SK-N-SH (cell line): ENCODE measurements around the gene MIOX. TPM values are rescaled to one million over a fixed set of nuclear protein-coding genes. Genes with fewer than 3 reads are reported as not detected.

Experiments
- CTCF ChIA-PET: fragments of 300-600, 350-600 bp; formaldehyde crosslinking; extraction: SDS; loops from one replicate; lab custom pipeline; 2021; lab: Yijun Ruan, JAX
- POLR2A ChIA-PET: fragments of 350-600 bp; sonication (Branson Sonifier 250); formaldehyde crosslinking; extraction: SDS; loops from one replicate; lab custom pipeline; 2020; ENCODE audit warnings: antibody characterized with exemption, inconsistent platforms; lab: Yijun Ruan, JAX
- DNase-seq: peaks from one replicate; pipeline ENCODE4 v3.0.0; 2012
- H2AFZ ChIP-seq: fragments of 200-600 bp; sonication (generic); 2 replicates; pipeline ENCODE4 v1.8.1; 2016; ENCODE audit warnings: antibody characterized with exemption, mild to moderate bottlenecking, low read depth
- H3F3A ChIP-seq: fragments of 200-600 bp; sonication (generic); replicated peaks from 2 replicates; pipeline ENCODE3; 2016; ENCODE audit warnings: antibody characterized with exemption, mild to moderate bottlenecking; ENCODE audit not compliant: insufficient read depth
- H3K27ac ChIP-seq, 2 experiments: fragments of 200-500 bp in 1 of 2; fragments of 200-600 bp in 1 of 2; sonication (Bioruptor generic) in 1 of 2; sonication (generic), shearing (Covaris generic) in 1 of 2; 2 replicates each; pipeline versions ENCODE4 v1.5.1 to v1.6.1; 2014 to 2016; ENCODE audit warnings: low read depth in 2 of 2, inconsistent platforms in 1 of 2, low read length in 1 of 2, mild to moderate bottlenecking in 1 of 2, mixed read lengths in 1 of 2
- H3K27me3 ChIP-seq: fragments of 200-600 bp; sonication (generic), shearing (Covaris generic); 2 replicates; pipeline ENCODE4 v1.6.1; 2016; ENCODE audit warnings: mixed run types; ENCODE audit not compliant: insufficient read depth
- H3K36me3 ChIP-seq, 2 experiments: fragments of 200-500 bp in 1 of 2; fragments of 200-600 bp in 1 of 2; sonication (Bioruptor generic) in 1 of 2; sonication (generic) in 1 of 2; replicated peaks in 1 of 2; 2 replicates each; pipeline versions ENCODE3 to v1.5.1; 2014 to 2016; ENCODE audit warnings: low read length in 1 of 2, mild to moderate bottlenecking in 1 of 2; ENCODE audit not compliant: insufficient read depth in 2 of 2, control insufficient read depth in 1 of 2
- H3K4me1 ChIP-seq, 2 experiments: fragments of 200-500 bp in 1 of 2; fragments of 200-600 bp in 1 of 2; sonication (Bioruptor generic) in 1 of 2; sonication (generic), shearing (Covaris generic) in 1 of 2; 2 replicates each; pipeline versions ENCODE4 v1.5.1 to v1.6.1; 2014 to 2016; ENCODE audit warnings: low read depth in 1 of 2, low read length in 1 of 2, mixed run types in 1 of 2; ENCODE audit not compliant: insufficient read depth in 2 of 2, control insufficient read depth in 1 of 2
- H3K4me2 ChIP-seq: fragments of 200-600 bp; sonication (generic), shearing (Covaris generic); 2 replicates; pipeline ENCODE4 v1.6.1; 2017; ENCODE audit warnings: mixed run types
- H3K4me3 ChIP-seq, 2 experiments: fragments of 200-500 bp in 1 of 2; fragments of 200-600 bp in 1 of 2; sonication (Bioruptor generic) in 1 of 2; sonication (generic), shearing (Covaris generic) in 1 of 2; 2 replicates each; pipeline versions ENCODE4 v1.5.1 to v1.8.1; 2014 to 2016; ENCODE audit warnings: low read depth in 2 of 2, inconsistent platforms in 1 of 2, low read length in 1 of 2, mild to moderate bottlenecking in 1 of 2, mixed read lengths in 1 of 2, moderate library complexity in 1 of 2
- H3K79me2 ChIP-seq: fragments of 200-600 bp; sonication (generic); 2 replicates; pipeline ENCODE4 v1.8.1; 2017; ENCODE audit warnings: mild to moderate bottlenecking; ENCODE audit not compliant: insufficient read depth
- H3K9ac ChIP-seq: fragments of 200-600 bp; sonication (generic); 2 replicates; pipeline ENCODE4 v1.6.1; 2017; ENCODE audit warnings: mixed run types
- H3K9me2 ChIP-seq: fragments of 200-600 bp; sonication (generic); 2 replicates; pipeline ENCODE4 v1.6.1; 2017; ENCODE audit warnings: mixed run types
- H3K9me3 ChIP-seq: fragments of 200-600 bp; sonication (generic); 2 replicates; pipeline ENCODE4 v1.6.1; 2017; ENCODE audit warnings: mixed run types, mild to moderate bottlenecking, moderate library complexity
- H4K20me1 ChIP-seq: fragments of 200-600 bp; sonication (generic); 2 replicates; pipeline ENCODE4 v1.6.1; 2017; ENCODE audit warnings: mild to moderate bottlenecking, mixed run types; ENCODE audit not compliant: insufficient read depth
- CHD2 ChIP-seq: fragments of 150-350 bp; IDR thresholded peaks from 2 replicates; pipeline ENCODE4 v1.6.1; 2018; ENCODE audit warnings: low read length; ENCODE audit not compliant: partially characterized antibody
- FOXJ3 ChIP-seq: sonication (generic); formaldehyde crosslinking; IDR thresholded peaks from 2 replicates; pipeline ENCODE4 v1.5.1; 2020; ENCODE audit warnings: mild to moderate bottlenecking, missing genetic modification reagents
- GABPA ChIP-seq: IDR thresholded peaks from 2 replicates; pipeline ENCODE4 v1.4.0; 2012; ENCODE audit warnings: low read depth, mild to moderate bottlenecking
- NFIC ChIP-seq: IDR thresholded peaks from 2 replicates; pipeline ENCODE4 v1.4.0; 2012; ENCODE audit warnings: borderline replicate concordance
- POLR2AphosphoS5 ChIP-seq: IDR thresholded peaks from 2 replicates; pipeline ENCODE4 v1.6.1; 2012; ENCODE audit warnings: low read depth, low read length
- RAD21 ChIP-seq: IDR thresholded peaks from 2 replicates; pipeline ENCODE4 v1.6.1; 2012; ENCODE audit warnings: mild to moderate bottlenecking, low read length
- RFX5 ChIP-seq: IDR thresholded peaks from 2 replicates; pipeline ENCODE4 v1.6.1; 2012; ENCODE audit warnings: mild to moderate bottlenecking, improper control_type of control experiment, low read length
- SMC3 ChIP-seq: IDR thresholded peaks from 2 replicates; pipeline ENCODE4 v1.6.1; 2012; ENCODE audit warnings: low read depth, low read length, improper control_type of control experiment
- TEAD4 ChIP-seq: IDR thresholded peaks from 2 replicates; pipeline ENCODE4 v1.4.0; 2012; ENCODE audit warnings: mild to moderate bottlenecking, borderline replicate concordance; ENCODE audit not compliant: insufficient read depth
- YY1 ChIP-seq: IDR thresholded peaks from 2 replicates; pipeline ENCODE4 v1.4.0; 2012; ENCODE audit warnings: low read depth, mild to moderate bottlenecking
- WGBS: methylation state at CpG from one replicate; pipeline ENCODE4 v1.1.6; 2017; ENCODE audit warnings: low lambda C conversion rate; 5-methylcytosine and 5-hydroxymethylcytosine counted together
- polyA plus RNA-seq, 3 experiments: library from polyadenylated mRNA; depleted of rRNA; stranded (reverse); fragments of >200 nt; gene quantifications; 2 replicates each; pipeline ENCODE4 v1.2.3, GENCODE V29; 2012
- TF ChIP-seq, protein P1 (sequence below): IDR thresholded peaks from 2 replicates; pipeline ENCODE4 v1.4.0; 2012; ENCODE audit warnings: low read depth, borderline replicate concordance
- TF ChIP-seq, protein P2 (sequence below): fragments of 200-600 bp; sonication (generic); IDR thresholded peaks from 2 replicates; pipeline ENCODE4 v1.6.1; 2017; ENCODE audit warnings: antibody characterized with exemption, mild to moderate bottlenecking, moderate library complexity
- TF ChIP-seq, protein P3 (sequence below): IDR thresholded peaks from 2 replicates; pipeline ENCODE4 v1.4.0; 2012; ENCODE audit warnings: low read depth

The MIOX gene
- polyA plus RNA-seq, 1 of the 3 experiments (the other 2 are of a cell fraction) = 0.05 TPM

DNA sequence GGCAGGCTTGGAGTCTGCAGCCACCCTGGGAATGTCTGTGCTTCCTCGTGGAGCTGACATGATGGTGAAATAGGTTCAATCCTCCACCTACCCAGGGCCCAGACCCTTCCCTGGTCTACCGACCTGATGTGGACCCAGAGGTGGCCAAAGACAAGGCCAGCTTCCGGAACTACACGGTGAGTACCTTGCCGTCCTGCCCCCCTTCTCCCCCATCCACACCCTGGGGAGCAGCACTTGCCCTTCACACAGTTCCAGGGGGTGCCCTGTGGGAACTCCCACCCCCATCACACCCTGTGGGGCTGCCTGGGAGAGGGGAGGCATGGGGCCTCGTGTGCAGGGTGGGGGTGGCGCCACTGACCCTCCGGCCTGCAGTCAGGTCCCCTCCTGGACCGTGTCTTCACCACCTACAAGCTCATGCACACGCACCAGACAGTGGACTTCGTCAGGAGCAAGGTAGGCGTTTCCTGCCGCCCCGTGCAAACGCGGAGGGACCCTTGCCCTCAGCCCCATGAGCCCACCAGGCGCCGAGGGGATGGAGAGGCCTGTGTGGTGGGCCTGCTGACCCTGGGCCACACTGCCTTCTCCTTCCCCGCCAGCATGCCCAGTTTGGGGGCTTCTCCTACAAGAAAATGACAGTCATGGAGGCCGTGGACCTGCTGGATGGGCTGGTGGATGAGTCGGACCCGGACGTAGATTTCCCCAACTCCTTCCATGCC is 789 bp downstream of the MIOX start:
- H3K4me1 ChIP-seq = peaks cover 0 to 2% of the 10 kb centered on the region in 2 experiments; a peak in 1 of 4 replicates
- no peaks in the 10 kb centered on the region for H3K9me3 ChIP-seq
- H3F3A ChIP-seq = no peaks in the 10 kb centered on the region
- no peaks in the 10 kb centered on the region for H3K79me2 ChIP-seq
- no peaks in the 10 kb centered on the region for H3K9me2 ChIP-seq
- no peak overlapping the region for H2AFZ ChIP-seq
- H3K27me3 ChIP-seq = no peaks in the 10 kb centered on the region
- ChIA-PET CTCF (no interaction called here), POLR2A (no interaction called here)
- H3K36me3 ChIP-seq = no peaks in the 10 kb centered on the region
- no peak for DNase-seq
- no peaks in the 10 kb centered on the region for H4K20me1 ChIP-seq
- H3K4me2 ChIP-seq = no peak overlapping the region
- TF ChIP-seq CHD2 (no peak), POLR2AphosphoS5 (no peak), GABPA (no peak), FOXJ3 (CRISPR knock-in tag) (no peak), RAD21 (no peak), YY1 (no peak), TEAD4 (no peak), RFX5 (no peak), NFIC (no peak), SMC3 (no peak)
- TF ChIP-seq, protein P1, sequence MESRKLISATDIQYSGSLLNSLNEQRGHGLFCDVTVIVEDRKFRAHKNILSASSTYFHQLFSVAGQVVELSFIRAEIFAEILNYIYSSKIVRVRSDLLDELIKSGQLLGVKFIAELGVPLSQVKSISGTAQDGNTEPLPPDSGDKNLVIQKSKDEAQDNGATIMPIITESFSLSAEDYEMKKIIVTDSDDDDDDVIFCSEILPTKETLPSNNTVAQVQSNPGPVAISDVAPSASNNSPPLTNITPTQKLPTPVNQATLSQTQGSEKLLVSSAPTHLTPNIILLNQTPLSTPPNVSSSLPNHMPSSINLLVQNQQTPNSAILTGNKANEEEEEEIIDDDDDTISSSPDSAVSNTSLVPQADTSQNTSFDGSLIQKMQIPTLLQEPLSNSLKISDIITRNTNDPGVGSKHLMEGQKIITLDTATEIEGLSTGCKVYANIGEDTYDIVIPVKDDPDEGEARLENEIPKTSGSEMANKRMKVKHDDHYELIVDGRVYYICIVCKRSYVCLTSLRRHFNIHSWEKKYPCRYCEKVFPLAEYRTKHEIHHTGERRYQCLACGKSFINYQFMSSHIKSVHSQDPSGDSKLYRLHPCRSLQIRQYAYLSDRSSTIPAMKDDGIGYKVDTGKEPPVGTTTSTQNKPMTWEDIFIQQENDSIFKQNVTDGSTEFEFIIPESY = no peak
- TF ChIP-seq, protein P2, sequence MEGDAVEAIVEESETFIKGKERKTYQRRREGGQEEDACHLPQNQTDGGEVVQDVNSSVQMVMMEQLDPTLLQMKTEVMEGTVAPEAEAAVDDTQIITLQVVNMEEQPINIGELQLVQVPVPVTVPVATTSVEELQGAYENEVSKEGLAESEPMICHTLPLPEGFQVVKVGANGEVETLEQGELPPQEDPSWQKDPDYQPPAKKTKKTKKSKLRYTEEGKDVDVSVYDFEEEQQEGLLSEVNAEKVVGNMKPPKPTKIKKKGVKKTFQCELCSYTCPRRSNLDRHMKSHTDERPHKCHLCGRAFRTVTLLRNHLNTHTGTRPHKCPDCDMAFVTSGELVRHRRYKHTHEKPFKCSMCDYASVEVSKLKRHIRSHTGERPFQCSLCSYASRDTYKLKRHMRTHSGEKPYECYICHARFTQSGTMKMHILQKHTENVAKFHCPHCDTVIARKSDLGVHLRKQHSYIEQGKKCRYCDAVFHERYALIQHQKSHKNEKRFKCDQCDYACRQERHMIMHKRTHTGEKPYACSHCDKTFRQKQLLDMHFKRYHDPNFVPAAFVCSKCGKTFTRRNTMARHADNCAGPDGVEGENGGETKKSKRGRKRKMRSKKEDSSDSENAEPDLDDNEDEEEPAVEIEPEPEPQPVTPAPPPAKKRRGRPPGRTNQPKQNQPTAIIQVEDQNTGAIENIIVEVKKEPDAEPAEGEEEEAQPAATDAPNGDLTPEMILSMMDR = no peak
- TF ChIP-seq, protein P3, sequence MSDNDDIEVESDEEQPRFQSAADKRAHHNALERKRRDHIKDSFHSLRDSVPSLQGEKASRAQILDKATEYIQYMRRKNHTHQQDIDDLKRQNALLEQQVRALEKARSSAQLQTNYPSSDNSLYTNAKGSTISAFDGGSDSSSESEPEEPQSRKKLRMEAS = no peak
- 91% methylated on average over 14 of the region's 23 CpGs for WGBS
- no peak overlapping the region for H3K4me3 ChIP-seq
- H3K9ac ChIP-seq = no peak overlapping the region
- no peak overlapping the region for H3K27ac ChIP-seq
